T follicular helper cell (primary cell): ENCODE data around the gene GOLGA3.
"Not testable (repeated sequence)": the region's sequence is repeated elsewhere in the genome, so short reads cannot be mapped to it uniquely, and the experiment has no call there.

Experiments used
- DNase-seq: peaks from one replicate; pipeline ENCODE4 v3.0.0-alpha.2; 2020; ENCODE audit warnings: low read depth

Gene GOLGA3

DNA sequence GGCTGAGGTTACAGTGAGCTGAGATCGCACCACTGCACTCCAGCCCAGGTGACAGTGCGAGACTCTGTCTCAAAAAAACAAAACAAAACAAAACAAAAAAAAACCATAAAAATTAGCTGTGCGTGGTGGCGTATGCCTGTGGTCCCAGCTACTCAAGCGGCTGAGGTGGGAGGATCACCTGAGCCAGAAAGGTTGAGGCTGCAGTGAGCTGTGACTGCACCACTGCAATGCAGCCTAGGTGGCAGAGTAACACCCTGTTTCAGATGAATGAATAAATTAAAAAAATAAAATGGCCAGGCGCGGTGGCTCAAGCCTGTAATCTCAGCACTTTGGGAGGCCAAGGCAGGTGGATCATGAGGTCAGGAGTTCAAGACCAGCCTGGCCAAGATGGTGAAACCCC, 75.0 kb downstream of the GOLGA3 start:
- not testable (repeated sequence) for DNase-seq

DNA sequence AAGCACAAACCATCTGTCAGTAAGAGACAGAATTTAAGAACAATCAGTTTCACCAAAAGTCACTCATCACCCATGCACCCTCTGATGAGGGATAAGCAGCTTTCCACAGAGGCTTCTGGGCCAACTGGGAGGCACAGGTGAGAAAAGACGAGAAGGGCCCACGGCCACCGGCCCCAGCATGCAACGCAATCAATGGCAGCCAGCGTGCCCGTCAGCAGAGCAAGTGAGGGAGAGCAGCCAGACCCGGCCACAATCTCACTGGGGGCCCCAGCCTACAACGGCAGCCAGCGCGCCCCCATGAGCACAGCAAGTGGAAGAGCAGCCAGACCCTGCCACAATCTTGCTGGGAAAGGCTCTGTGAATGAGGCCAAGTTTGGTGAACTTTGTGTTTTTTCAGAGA, 80.3 kb downstream of the GOLGA3 start:
- DNase-seq, result no peak

GRCh38 chr12:132747896-132748295, 80.8 kb downstream of the GOLGA3 start:
- DNase-seq, result no peak

DNA sequence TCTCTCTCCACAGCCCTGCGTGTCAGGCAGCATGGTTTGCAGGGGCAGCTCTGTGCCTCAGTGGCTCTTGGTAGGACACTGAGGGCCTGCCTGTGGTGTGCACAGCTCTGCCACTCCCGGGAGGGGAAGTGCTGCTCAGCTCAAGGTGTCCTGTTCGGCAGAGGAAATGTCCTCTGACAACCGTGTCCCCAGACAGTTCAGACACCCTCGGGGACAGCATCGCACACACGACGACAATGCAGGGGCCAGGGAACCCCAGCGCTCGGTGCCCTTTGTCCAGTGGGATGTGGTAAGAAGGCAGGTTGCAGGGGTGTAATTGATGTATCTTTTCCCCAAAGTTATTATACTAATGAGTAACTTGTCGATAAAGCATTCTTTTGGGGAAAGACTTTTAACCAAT, 81.3 kb downstream of the GOLGA3 start:
- no peak for DNase-seq

DNA sequence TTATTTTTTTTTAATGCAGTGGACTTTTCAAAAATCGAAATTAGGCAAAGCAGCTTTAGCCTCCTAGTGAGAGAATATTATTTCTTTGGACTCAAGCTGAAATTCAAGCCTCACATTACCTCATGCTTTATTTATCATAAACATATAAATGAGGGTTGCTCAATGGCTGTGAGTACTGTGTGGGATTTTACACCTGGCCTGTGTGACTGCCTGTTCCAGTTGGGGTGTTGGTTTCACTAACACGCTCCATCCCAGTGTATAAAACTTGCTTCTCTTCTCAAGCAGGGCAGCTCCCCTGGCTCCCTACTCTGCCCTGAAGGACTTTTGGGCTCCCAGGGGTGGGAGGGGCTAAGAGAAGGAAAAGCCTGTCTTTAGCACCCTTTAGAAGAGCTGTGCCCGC, 82.1 kb downstream of the GOLGA3 start:
- DNase-seq, result no peak

- DNase-seq, result no peak
Observed at GRCh38 chr12:132743831-132744230, 84.8 kb downstream of the GOLGA3 start.

- DNase-seq, result no peak
Observed at GRCh38 chr12:132741620-132742019, 87.0 kb downstream of the GOLGA3 start.

DNA sequence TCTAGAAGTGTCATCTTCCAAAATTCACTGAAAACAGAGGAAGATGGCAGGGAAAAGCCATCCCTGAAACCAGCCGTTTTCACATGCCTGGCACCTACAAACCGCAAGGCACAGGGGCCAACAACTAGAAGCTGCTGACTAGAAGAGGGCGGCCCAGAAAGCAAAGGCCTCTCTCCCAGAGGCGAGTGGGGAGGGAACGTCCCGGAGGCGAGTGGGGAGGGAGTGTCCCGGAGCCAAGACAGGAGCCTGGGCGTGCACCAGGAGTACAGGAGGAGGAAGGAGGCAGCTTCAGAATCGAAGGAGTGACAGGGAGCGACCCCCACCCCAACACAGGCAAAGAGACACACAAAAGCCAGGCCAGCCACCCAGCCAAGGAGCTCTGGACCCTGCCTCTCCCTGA, 88.0 kb downstream of the GOLGA3 start:
- no peak for DNase-seq

DNA sequence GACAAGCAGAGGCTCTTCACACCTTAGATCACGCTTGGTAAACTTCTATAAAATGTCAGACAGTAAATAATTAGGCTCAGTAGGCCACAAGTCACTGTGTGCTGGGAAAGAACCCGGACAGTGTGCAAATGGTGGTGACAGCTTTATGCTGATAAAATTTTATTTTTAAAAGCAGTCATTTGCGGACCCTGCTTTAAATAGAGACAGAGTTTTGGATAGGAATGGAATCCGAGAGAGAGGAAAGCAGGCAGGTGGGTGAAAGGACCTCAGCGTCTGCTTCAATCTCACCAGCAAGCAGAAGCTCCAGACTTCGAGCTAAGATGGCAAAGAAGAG, 88.4 kb downstream of the GOLGA3 start:
- DNase-seq, result no peak

DNA sequence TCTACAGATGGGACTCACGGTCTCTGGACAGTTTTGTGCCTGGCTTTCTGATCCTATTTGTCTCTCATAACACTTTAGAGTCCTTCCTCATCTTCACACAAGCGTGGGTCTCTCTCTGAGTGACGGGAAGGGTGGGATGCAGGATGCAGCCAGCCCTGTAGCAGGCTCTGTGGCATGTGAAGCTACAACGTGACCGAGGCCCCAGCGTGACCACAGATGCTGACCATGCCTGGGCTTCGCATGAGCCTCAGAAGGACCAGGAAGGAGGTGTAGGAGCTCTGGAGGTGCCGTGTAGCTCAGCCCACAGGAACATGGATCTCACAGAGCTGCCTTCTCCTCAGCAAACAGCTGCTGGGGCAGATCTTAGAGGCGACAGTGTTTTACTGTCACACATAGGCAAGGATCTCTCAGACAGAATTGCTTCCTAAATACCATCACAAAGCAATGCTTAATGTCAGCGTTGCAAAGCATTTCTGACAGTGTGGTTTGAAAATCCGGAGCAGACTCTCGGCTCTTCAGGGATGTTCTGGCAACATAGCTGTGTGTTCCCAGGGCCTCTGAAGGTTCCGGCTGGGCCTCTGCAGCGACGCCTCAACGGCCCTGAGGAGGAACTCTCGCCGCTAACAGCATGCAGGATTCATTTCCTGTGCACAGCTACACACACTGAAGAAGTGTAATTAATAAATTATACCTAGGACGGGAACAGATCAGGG, 88.9 kb downstream of the GOLGA3 start:
- no peak for DNase-seq

GRCh38 chr12:132736913-132737312, 91.8 kb downstream of the GOLGA3 start:
- no peak for DNase-seq

DNA sequence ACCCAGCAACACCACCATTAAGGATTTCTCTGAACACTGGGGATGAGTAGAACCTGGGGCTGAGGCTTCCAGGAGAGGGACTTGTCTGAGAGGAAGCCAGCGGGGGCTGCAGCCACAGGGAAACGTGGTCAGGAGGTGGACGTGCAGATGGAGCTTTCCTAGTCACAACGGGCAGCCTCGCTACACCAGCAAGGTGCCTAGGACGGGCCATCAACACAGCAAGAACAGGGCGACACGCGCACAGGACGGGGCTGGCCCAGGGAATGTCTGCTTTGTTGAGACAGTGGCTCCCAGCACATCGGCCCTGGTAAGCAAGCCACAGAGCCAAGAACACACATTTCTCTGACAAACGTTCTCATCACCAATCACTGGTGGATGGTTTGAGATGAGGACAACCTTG, 92.3 kb downstream of the GOLGA3 start:
- no peak for DNase-seq

DNA sequence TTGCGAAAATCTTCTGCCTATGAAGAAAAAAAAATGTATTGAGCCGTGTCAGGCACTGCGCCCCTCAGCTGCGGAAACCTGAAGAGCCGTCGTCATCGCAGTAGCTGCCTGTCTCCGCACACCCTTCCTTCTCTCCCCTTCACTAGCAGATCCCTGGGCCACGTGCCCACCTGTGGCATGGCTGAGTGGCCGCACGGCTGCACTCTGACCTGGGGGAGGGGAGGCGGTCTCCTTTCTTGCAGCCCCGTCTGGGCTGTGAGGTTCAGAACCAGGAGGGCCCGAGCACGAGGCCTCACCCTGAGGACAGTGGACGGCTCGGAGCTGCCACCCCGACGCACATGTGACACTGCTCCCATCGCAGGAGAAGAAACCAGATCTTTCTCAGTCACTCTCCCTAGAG, 93.2 kb downstream of the GOLGA3 start:
- no peak for DNase-seq

DNA sequence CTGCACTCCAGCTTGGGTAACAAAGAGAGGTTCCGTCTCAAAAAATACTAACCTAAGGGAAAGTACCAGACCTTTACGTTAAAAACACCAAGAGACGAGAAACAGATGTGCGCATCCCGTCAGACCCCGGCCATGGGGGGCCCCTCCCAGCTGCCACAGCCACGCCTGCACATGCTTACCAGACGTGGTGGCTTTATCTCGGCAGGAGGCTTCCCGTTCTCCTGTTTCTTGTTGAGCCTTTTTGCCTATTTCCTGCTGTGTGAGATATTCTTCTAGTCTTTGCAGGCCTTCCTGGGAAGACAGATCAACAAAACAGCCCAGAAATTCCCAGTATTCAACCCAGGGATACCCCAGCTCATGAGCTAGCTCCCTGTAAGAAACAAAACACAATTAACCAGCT, 94.5 kb downstream of the GOLGA3 start:
- DNase-seq, result no peak

DNA sequence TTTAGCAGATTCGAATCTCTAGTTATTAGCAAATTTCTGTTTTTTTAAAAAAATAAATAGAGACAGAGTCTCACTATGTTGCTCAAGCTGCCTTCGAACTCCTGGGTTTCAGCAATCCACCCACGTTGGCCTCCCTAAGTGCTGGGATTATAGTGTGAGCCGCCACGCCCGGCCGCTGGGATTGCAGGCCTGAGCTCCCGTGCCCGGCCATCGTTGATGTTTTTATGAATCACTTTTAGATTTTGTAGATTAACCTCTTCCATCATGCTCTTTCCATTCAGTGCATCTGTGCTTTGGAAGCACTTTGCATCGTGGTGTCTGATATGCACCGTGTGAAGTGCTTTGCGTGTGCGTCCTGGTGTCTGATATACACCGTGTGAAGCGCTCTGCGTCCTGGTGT, 97.1 kb downstream of the GOLGA3 start:
- DNase-seq, result no peak

DNA sequence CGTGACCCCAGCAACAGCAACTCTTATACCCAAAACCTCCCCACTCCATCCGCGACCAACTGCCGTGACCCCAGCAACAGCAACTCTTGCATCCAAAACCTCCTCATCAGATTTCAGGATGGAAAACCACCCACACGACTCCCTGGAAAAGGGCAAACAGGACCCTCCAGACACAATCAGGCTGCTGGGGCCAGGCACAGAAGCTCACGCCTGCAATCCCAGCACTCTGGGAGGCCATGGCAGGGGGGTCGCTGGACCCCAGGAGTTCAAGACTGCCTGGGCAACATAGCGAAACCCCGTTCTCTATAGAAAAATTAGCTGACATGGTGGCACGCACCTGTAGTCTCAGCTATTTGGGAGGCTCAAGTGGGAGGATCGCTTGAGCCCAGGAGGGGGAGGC, 98.3 kb downstream of the GOLGA3 start:
- no peak for DNase-seq

- no peak for DNase-seq
Observed at GRCh38 chr12:132729541-132730320, 98.9 kb downstream of the GOLGA3 start.

- DNase-seq, result no peak
Observed at GRCh38 chr12:132728502-132728901, 100.2 kb downstream of the GOLGA3 start.

DNA sequence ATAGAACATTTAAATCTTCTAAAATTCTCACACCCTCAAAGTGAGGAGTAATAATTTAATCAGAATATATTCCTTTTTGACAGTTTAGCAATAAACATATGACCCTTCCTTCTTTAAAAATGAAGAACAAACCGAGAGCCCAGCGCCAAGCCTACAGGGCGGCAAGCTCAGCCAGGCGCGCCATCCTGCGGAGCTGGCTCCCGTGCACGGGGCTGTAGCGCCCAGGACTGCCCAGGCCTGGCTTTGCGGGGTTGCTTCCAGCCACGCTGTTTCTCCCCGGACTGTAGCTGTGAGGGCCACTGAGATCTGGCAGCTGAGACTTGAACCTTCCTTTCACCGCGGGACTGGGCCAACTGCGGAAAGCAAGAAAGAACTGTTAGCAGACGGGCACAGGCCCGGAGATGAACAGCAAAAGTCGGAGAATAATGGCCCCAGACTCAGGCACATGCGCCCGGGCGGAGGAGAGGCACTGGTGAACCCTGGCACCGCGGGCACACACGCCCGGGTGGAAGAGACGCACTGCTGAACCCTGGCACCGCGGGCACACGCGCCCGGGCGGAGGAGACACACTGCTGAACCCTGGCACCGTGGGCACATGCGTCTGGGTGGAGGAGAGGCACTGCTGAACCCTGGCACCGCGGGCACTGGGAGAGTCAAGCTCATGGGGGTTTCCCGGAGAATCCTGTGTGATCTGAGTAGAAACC, 101.4 kb downstream of the GOLGA3 start:
- DNase-seq, result no peak

- DNase-seq, result no peak
Observed at GRCh38 chr12:132726386-132726785, 102.3 kb downstream of the GOLGA3 start.

- no peak for DNase-seq
Observed at GRCh38 chr12:132724506-132725241, 104.0 kb downstream of the GOLGA3 start.

GRCh38 chr12:132723764-132724140, 104.9 kb downstream of the GOLGA3 start:
- DNase-seq, result no peak
